GM12892 (cell line): ENCODE results near the gene CPZ.
"Not testable (repeated sequence)": the region's sequence is repeated elsewhere in the genome, so short reads cannot be mapped to it uniquely, and the experiment has no call there.

ENCODE experiments used
- POLR2A ChIP-seq: IDR thresholded peaks from 2 replicates; pipeline ENCODE4 v1.6.1; 2011; ENCODE audit warnings: low read depth, low read length, control low read depth
- TAF1 ChIP-seq: IDR thresholded peaks from 2 replicates; pipeline ENCODE4 v1.6.1; 2011; ENCODE audit warnings: low read depth, mild to moderate bottlenecking, control low read depth, low read length, borderline replicate concordance

GRCh38 chr4:8634773-8635172 is 42.2 kb downstream of the CPZ start:
- not testable (repeated sequence) for TF ChIP-seq POLR2A, TAF1
